IMR-90 (cell line): Measurements from ENCODE around the gene PCNX2.

Experiments
- CEBPB ChIP-seq: IDR thresholded peaks from 2 replicates; pipeline ENCODE4 v1.6.1; 2012; ENCODE audit warnings: low read depth, low read length, improper control_type of control experiment
- CTCF ChIP-seq: conservative IDR thresholded peaks from 2 replicates; pipeline ENCODE4 v1.5.1; 2012; ENCODE audit warnings: mild to moderate bottlenecking, low read depth, low read length, improper control_type of control experiment
- ELK1 ChIP-seq: fragments of 150-350 bp; IDR thresholded peaks from 2 replicates; pipeline ENCODE4 v1.6.1; 2016; ENCODE audit warnings: low read depth, mild to moderate bottlenecking, low read length, moderate library complexity, borderline replicate concordance
- MXI1 ChIP-seq: IDR thresholded peaks from 2 replicates; pipeline ENCODE4 v1.6.1; 2012; ENCODE audit warnings: low read depth, mild to moderate bottlenecking, low read length, moderate library complexity, borderline replicate concordance
- NFE2L2 ChIP-seq: fragments of 150-350 bp; IDR thresholded peaks from 2 replicates; pipeline ENCODE4 v1.6.1; 2016; ENCODE audit warnings: low read depth, mild to moderate bottlenecking, low read length
- POLR2A ChIP-seq: IDR thresholded peaks from 2 replicates; pipeline ENCODE4 v1.6.1; 2012; ENCODE audit warnings: mild to moderate bottlenecking, low read depth, low read length
- RAD21 ChIP-seq: IDR thresholded peaks from 2 replicates; pipeline ENCODE4 v1.6.1; 2012; ENCODE audit warnings: low read length, improper control_type of control experiment
- RCOR1 ChIP-seq: IDR thresholded peaks from 2 replicates; pipeline ENCODE4 v1.6.1; 2012; ENCODE audit warnings: mild to moderate bottlenecking, low read length, improper control_type of control experiment; ENCODE audit not compliant: insufficient replicate concordance
- RFX5 ChIP-seq: IDR thresholded peaks from 2 replicates; pipeline ENCODE4 v1.8.0; 2012; ENCODE audit warnings: low read depth, mild to moderate bottlenecking, low read length, moderate library complexity
- SMC3 ChIP-seq: fragments of 150-350 bp; IDR thresholded peaks from 2 replicates; pipeline ENCODE4 v1.6.1; 2016; ENCODE audit warnings: low read depth, mild to moderate bottlenecking, antibody characterized with exemption, low read length, moderate library complexity
- USF2 ChIP-seq: fragments of 150-350 bp; IDR thresholded peaks from 2 replicates; pipeline ENCODE4 v1.6.1; 2017; ENCODE audit warnings: mild to moderate bottlenecking, antibody characterized with exemption, low read length, low read depth

- TF ChIP-seq CTCF (no peak), POLR2A (no peak), RFX5 (no peak), ELK1 (no peak), MXI1 (no peak), CEBPB (no peak), SMC3 (no peak), RCOR1 (no peak), RAD21 (no peak), USF2 (no peak), NFE2L2 (no peak)
These were observed 271.3 kb downstream of the PCNX2 start for GRCh38 chr1:233024199-233024598.
